GM12874 (cell line): Measurements from ENCODE around the gene DTX2.
A peak's percentile ranks its signal among the peaks of the same experiment; 100 is the strongest.

ENCODE experiments used
- CTCF ChIP-seq: IDR thresholded peaks from 2 replicates; pipeline ENCODE4 v1.5.1; 2011; ENCODE audit warnings: low read depth, mild to moderate bottlenecking, control low read depth, low read length, moderate library complexity; ENCODE audit not compliant: insufficient read depth

The DTX2 gene

GRCh38 chr7:76507723-76508406 lies 46.4 kb downstream of the DTX2 start:
- TF ChIP-seq CTCF = no peak

- TF ChIP-seq CTCF = no peak
Observed at GRCh38 chr7:76509931-76510877, 48.7 kb downstream of the DTX2 start, which contains the start of gene UPK3B. TSS of gene UPK3B (plus strand) at chr7:76510552. CDS start at chr7:76510653, 101 bp downstream.

- peak; percentile 50 for TF ChIP-seq CTCF
Observed at GRCh38 chr7:76512941-76513816, 51.7 kb downstream of the DTX2 start.

- no peak for TF ChIP-seq CTCF
Observed at GRCh38 chr7:76513817-76514799, 52.6 kb downstream of the DTX2 start.

GRCh38 chr7:76514926-76515771 lies 53.6 kb downstream of the DTX2 start:
- no peak for TF ChIP-seq CTCF

GRCh38 chr7:76515999-76516443 lies 54.5 kb downstream of the DTX2 start:
- TF ChIP-seq CTCF = peak; percentile 93
